T-helper 2 cell treated with Interferon-gamma antibody and Interleukin-4, amounts not matched to agents 100 ng/mL and 5 ng/mL, for 36 hours (primary cell): ENCODE data around the gene STK36. TPM values are rescaled to one million over a fixed set of nuclear protein-coding genes. Genes with fewer than 3 reads are reported as not detected.

Experiments
- intact Hi-C: fragments of 100-400 bp; cut with micrococcal nuclease; formaldehyde crosslinking; loops from one replicate; pipeline ENCODE4 v1.15.1; 2023
- total RNA-seq: library from RNA; stranded (reverse); gene quantifications from 2 replicates; pipeline ENCODE4 v1.2.3, GENCODE V29; 2022

The STK36 gene
- total RNA-seq, 1 donor from 2014 or later: 13.6 TPM

DNA sequence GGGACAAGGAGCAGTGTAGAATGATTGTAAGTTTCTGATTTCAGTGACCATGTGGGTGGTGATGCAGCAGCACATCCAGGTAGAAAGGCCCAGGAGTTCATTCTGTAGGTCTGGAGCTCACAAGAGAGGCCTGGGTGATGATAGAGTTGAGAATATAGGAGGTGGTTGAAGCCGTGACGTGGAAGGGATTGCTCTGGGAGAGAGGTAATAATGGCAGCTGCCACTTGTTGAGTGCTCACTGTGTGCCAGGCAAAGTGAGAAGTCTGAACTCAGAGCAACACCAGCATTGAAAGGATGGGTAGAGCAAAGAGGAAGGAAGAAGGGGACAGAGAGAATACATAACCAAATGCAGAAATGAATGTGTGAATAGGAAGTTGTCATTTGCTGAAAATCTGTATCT is 42.0 kb downstream of the STK36 start:
- intact Hi-C loops: loop anchor here (5.0 kb wide), 1 partner anchor 783 kb away; the partner anchor contains the start of gene GMPPA

GRCh38 chr2:218716070-218716469 is 44.2 kb downstream of the STK36 start:
- intact Hi-C loops: no loop called here

DNA sequence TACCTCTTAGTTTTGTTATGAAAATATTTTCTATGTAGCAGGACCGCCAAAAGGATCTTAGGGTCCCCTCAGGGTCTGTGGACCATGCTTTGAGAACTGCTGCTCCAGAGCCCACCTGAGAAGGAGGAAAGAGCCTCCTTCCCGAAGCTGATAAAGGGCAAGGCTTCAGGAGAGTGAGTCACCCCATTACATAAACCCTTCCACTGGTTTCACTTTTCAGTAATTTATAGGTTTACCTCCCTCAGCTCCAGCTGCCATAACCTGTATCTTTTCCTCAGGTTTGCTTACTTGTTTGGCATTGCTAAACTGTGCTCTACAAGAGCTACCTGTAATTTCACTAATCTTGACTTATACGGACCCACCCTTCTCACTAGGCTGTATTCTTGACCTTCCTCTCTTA is 45.4 kb downstream of the STK36 start:
- intact Hi-C loops: no loop called here

DNA sequence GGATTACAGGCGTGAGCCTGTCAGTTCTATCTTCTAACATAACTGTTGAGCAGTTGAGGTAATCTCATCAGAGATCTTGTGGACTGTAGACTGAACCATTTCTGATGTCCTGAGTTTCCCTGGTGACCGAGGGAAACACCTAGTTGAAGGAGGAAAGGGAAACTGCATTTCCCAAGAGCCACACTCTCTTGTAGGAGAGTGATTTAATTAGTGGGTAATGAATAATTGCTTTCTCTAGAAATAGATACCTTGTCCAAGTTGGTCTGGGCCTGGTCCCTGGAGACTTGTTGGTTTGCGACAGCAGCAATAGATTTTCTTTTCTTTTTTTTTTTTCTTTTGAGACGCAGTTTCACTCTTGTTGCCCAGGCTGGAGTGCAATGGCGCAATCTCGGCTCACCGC is 46.2 kb downstream of the STK36 start:
- intact Hi-C loops: no loop called here

GRCh38 chr2:218719457-218719856 is 47.6 kb downstream of the STK36 start:
- intact Hi-C loops: no loop called here

DNA sequence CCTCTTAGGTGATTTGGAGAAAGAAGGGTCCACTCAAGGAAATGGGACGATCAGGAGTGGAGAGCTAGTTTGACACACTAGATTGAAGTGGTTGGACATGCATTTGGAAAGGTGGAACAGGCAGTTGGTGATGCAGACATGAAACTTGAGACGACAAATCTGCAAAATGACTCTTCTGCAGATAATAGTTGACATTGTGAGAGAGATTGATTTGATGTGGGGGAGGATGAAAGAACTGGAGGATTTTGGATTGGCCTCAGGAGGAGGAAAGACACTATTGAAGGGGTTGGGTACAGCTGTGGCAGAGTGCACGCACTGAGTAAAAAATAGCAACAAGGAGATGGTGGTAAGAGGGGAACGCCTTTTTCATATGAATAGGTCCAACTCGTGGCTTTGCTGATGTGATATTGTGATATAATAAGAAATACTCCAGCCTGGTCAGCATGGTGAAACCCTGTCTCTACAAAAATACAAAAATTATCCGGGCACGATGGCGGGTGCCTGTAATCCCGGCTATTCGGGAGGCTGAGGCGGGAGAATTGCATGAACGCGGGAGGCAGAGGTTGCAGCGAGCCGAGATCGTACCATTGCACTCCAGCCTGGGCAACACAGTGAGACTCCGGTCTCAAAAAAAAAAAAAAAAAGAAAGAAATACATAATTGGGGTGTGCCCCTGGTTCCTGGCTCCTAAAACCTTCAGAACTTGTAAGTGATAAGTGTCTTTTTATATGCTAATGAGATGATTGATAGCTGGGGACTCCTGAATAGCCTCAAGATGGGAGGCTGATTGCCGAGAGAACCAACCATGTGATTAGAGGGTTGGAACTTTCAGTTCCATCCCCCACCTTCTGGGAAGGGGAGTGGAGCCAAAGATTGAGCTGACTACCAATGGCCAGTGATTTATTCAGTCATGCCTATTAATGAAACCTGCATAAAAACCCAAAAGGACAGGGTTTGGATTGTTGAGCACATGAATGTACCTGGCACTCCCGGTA is 48.5 kb downstream of the STK36 start:
- intact Hi-C loops: no loop called here

DNA sequence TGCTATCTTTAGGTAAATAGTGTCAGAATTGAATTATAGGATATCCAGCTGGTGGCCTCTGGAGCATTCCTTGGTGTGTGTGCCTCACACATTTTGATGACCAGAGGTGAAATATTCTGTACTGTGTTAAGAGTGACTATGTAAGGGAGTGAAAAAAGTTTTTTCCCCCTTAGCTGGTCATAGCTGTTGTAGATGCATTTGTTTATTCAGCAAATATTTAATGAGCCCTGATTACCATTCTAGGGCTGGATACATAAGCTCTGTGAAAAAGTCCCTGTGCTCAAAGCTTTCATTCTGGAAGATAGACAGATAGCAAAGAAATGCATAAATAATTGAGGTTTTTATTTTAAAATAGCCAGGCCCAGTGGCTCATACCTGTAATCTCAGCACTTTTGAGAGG is 49.6 kb downstream of the STK36 start:
- intact Hi-C loops: no loop called here

DNA sequence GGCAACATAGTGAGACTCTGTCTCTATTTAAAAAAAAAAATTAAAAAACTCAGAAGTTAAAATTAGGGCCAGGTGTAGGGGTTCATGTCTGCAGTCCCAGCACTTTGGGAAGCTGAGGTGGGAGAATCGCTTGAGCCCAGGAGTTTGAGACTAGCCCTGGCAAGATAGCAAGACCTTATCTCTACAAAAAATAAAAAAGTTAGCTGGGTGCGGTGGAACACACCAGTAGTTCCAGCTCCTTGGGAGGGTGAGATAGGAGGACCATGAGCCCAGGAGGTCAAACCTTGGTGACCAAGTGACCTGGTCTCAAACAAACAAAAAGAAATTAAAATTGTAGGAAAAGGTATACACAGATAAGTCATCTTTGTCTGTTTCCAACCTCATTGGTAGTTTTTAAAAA is 50.0 kb downstream of the STK36 start:
- intact Hi-C loops: no loop called here

DNA sequence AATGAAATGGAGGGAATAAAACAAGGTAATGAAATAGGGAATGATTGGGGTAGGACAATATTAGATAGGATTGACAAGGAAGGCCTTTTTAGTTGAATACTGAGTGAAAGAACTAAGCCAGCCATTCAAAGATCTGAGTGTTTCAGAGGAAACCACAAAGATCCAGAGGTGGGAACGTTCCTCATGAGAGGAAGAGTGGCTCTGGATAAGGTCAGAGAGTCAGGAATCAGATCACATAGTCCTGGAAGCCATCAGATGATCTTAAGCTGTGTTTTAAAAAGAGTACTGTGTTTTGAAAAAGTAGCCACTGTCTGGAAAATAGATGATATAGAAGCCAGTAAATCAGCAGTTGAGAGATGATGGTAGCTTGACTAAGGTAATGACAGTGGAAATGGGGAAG is 50.5 kb downstream of the STK36 start:
- intact Hi-C loops: no loop called here

DNA sequence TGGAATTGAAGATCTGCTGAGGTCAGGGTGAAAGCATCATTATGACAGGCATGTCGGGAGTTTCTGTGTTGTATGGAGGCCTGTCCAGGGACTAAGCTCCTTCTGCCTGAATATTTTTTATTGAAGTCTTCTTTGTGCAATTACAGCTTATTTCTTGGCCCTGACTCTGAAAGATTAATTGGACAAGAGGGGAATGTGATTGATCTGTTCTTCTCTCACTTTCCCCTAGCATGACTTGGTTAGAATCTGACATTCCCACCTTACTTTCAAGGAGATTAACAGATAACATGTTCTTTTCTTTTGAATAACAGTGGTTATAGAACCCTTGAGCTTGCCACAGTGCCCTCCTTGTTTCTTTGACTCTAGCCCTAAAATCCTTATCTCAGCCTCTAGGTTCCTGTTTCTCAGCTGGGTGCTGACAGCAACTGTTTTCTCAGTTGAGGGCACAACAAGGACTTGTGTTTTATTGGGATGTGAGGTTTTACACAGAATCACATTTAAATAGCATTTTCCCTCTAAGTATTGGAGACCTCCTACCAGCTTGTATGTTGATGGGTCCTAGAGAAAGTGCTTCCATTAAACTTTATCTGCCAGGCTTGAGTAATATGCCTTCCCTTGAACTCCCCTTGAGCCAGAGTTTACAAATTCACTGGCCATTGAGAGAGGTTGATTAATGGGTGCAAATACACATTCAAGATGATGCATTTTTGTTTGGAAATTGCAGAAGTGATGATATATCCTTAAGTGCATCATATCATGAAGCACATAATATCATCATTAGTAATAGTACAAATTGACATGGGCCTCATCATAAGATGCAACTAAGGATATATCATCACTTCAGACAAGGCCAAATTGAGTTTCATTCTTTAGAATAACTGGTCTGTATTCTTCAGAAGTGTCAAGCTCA is 51.2 kb downstream of the STK36 start:
- intact Hi-C loops: no loop called here

DNA sequence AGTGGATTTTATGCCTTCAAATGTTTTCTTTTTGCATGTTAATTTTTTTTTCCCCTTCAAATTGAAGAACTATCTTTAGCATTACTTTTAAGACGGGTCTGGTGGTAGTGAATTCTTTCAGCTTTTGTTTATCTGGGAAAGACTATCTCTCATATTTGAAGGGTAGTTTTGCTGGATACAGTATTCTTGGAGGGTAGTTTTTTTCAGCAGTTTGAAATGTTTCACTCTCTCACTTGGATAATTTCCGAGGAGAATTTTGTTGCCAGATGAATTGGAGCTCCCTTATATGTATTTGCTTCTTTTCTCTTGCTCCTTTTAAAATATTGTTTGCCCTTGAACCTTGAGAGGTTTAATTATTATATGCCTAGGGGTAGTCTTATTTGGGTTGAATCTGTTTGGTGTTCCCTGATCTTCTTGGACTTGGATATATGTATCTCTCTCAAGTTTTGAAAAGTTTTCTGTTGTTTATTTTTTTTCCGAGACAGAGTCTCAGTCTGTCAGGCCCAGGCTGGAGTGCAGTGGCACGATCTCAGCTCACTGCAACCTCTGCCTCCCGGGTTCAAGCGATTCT is 54.2 kb downstream of the STK36 start:
- intact Hi-C loops: no loop called here

DNA sequence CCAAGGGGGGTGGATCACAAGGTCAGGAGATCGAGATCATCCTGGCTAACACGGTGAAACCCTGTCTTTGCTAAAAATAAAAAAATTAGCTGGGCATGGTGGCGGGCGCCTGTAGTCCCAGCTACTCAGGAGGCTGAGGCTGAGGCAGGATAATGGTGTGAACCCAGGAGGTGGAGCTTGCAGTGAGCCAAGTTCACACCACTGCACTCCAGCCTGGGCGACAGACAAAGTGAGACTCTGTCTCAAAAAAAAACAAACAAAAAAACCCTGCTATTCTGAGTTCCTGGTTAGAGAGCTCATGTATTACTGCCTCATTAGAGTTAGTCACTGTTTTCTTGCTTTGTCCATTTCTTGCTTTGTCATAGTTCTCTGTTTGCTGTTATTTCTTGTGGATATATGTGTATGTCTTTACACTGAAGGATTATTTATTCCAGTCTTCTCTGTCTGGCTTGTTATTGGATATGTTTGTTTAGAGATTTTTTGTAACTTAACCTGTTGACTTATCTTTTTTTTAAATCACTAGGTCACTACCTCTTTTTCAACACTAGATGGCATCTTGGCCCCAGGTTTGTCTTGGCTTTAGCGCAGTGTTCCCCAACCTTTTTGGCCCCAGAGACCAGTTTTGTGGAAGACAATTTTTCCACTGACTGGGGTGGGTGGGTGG is 55.7 kb downstream of the STK36 start:
- intact Hi-C loops: loop anchor here (1.0 kb wide), 1 partner anchor 120 kb away; no protein-coding TSS in a partner anchor

DNA sequence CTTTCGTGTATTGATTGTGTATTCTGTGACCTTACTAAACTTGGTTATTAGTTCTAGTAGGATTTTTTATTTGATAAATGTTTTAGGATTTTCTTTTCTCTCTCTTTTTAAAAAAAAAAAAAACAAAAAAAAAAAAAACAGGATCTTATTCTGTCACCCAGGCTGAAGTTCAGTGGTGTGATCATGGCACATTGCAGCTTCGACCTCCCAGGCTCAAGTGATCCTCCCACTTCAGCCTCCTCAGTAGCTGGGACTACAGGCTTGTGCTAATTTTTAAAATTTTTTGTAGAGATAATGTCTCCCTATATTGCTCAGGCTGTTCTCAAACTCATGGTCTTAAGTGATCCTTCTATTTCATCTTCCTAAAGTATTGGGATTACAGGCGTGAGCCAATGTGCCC is 57.8 kb downstream of the STK36 start:
- intact Hi-C loops: no loop called here

- intact Hi-C loops: no loop called here
These were observed 60.3 kb downstream of the STK36 start for GRCh38 chr2:218732052-218732760.

- intact Hi-C loops: no loop called here
These were observed 60.9 kb downstream of the STK36 start for GRCh38 chr2:218732761-218733158.

- intact Hi-C loops: no loop called here
These were observed 61.5 kb downstream of the STK36 start for GRCh38 chr2:218733171-218734021.

GRCh38 chr2:218734190-218734975 is 62.5 kb downstream of the STK36 start:
- intact Hi-C loops: no loop called here

- intact Hi-C loops: no loop called here
These were observed 64.6 kb downstream of the STK36 start for GRCh38 chr2:218736531-218736930.

GRCh38 chr2:218743068-218743467 is 71.2 kb downstream of the STK36 start:
- intact Hi-C loops: no loop called here
